Pons (tissue), 1 donor: Measurements from ENCODE around the gene FBXO46.
"Not testable (repeated sequence)": the region's sequence is repeated elsewhere in the genome, so short reads cannot be mapped to it uniquely, and the experiment has no call there.

Source experiments
- DNase-seq: peaks from one replicate; pipeline ENCODE4 v3.0.0-alpha.2; 2016; ENCODE audit warnings: low spot score

The FBXO46 gene

DNA sequence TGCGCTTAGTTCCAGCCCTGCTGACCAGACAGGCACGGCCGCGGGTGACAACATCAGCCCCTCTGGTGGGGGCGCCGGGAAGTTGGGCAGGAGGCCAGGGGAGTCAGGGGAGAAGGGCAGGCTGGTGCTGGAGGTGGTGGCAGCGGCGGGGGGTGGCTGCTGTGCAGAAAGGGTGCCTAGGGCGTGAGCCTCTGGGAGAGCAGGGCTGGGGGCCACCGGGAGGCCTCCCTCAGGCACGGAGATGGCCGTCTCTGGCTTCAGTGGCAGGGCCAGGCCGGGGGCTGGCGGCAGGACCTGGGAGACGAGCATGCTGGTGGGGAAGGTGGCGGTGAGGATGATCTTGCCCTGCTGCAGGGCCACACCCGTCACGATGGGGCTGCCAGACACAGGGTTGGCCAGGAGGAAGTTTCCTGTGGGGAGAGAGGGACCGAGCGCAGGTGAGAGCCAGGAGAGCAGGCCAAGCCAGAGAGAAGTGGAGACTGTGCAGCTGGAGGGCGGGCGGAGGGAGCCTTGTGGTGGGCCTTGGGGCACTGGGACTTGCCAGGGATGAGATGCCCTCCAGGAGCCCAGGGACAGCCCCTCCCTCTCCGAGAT is 35.1 kb upstream of the FBXO46 start:
- DNase-seq: no peak

DNA sequence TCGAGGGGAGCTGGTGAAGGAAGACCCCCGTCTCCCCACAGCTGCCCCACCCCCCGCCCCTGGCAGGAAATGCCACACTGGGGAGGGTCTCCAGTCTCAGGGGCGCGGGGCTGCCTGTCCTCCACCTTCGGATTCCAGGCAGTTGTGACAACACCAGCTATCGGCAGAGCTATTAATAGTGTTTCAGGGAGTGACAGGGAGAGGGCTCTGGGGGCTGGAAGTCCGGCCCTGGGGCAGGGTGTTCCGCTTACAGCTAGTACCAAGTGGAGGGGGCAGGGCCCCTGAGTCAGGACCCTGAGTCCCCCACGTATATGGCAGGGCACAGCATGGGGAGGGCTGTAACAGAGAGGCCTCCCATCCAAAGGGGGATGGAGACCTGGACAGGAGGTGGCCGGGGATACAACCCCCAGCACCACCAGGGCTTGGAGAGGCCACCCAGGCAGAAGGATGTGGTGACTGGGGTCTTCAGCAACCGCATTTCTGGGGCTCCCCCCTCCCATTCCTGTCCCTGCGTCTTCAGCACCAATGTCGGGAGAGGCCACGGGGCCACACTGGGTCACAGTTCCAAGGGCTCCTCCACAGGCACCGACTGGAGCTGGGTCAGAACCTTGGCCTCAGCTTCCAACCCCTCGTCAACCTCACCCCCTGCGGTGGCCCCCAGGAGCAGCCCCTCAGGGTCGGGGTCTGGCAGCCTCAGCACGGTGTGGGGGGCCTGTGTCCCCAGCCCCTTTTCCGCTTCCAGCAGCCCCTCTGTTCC is 34.4 kb upstream of the FBXO46 start:
- no peak for DNase-seq

DNA sequence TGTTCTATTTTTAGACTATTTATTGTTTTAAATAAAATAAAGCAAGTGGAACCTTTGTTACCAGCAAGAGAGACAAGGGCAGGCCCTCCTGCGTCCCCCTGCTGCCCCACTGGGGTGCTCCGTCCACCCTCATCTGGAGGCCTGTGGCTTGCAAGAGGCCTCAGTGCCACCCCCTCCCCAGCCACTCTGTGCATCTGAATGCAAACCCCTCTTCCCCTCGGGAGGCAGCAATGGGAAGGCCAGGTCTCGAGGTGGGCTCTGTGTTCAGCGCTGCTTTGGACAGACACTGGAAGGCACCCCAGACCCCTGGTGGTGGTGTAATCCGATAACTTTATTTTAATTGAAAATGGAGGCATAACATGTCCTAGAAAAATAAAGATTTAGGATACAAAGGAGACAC is 33.8 kb upstream of the FBXO46 start:
- no peak for DNase-seq

DNA sequence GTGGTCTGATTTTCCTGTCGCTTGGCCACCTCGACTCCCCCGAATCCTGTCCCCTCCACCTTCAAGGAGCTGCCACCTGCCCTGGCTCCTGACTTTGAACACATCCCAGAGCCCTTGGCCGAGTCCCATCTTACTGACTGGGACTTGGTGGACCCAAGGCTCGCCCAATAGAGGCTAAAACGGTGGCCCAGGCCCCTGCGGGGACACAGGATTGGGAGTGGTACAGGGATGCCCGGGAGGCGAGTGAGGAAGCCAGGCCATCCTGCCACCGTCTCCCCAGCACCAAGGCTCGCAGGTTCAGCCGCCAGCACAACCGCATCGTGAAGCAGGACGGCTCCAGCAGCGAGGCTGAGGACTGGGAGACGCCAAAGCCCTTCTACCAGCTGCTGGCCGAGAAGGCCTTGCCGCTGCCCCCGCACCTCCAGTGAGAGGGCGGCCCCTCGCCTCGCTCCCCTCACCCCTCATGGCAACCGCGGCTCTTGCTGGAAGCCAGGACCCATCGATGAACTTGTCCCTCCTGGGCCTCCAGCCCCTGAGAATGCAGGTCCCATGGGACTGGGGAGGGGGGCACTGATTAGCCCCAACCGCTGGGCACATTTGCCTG is 33.1 kb upstream of the FBXO46 start:
- DNase-seq: no peak

DNA sequence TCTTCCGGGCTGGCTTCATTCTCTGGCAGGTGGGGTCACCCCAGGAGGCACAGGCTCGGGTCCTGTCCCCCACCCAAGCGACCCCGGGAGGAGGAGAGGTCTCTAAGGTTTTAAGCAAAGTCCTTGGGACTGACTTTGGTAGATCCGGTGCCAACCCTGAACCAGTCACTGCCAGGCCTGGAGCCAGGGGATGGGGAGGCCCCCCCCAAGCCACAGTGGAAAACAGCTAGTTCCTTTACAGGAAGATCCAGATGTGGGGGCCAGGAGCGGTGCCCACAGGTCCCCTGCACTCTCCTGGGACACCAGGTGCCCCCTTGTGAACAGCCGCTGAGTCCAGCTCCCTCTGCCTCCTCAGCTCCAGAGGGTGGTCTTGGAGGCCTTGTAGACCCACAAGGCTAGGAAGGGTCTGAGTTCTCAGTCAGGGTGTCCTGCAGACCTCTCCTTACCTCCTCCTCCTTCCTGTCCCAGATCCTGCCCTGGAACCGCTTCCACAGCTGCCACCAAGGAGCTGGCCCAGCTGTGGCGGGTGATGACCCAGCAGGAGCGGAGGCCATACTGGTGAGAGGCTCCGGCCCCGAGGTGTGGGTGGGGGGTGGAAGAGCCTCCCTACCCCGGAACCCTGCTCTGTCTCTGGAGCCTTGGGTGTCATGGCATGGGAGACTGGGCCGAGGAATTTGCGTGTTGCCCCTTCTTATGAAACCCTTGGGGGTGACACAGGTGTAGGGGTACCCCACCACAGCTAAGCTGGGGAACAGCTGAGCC is 32.4 kb upstream of the FBXO46 start:
- no peak for DNase-seq

DNA sequence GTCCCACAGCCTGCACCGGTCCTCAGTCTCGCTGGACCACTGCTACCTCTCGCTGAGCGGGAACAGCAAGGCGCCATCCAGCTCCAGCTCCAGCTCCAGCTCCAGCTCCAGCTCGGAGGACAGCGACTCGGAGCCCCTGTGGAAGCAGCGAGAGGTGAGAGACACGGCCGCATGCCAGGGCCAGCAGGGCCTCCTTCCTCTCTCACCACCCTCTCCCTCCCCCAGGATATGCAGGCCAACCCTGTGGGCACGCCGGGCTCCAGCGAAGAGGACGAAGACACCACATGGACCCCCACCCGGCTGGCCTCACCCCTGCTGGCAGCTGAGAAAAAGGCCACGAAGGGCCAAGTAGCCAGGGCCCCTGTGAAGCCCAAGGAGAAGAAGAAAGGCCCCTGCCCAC is 31.0 kb upstream of the FBXO46 start:
- no peak for DNase-seq

DNA sequence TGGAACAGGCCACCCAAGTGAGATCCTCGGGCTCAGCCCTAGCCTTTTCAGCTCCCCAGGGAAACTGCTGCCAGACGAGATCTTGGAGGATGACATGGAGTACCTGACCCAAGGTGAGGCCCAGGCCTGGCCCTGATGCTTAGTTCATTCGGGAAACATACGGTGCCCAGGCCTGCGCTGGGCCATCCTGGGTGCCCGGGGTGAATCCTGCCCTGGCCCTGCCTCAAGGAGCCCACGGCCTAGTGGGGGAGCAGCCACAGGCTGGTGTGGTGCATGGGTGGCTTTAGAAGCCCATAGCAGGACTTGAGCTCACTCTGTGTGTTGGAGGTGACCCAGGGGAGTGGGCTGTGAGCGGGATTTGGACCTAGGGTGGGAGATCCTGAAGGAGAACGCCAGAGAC is 28.2 kb upstream of the FBXO46 start:
- no peak for DNase-seq

DNA sequence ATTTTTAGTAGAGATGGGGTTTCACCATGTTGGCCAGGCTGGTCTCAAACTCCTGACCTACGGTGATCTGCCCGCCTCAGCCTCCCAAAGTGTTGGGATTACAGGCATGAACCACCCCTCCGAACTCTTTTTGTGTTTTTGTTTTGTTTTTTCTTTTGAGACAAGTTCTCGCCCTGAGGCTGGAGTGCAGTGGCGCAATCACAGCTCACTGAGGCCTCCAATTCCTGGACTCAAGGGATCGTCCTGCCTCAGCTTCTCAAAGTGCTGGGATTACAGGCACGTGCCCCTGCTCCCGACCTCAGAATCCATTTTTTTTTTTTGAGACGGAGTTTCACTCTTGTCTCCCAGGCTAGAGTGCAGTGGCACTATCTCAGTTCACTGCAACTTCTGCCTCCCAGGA is 27.0 kb upstream of the FBXO46 start:
- DNase-seq: no peak

DNA sequence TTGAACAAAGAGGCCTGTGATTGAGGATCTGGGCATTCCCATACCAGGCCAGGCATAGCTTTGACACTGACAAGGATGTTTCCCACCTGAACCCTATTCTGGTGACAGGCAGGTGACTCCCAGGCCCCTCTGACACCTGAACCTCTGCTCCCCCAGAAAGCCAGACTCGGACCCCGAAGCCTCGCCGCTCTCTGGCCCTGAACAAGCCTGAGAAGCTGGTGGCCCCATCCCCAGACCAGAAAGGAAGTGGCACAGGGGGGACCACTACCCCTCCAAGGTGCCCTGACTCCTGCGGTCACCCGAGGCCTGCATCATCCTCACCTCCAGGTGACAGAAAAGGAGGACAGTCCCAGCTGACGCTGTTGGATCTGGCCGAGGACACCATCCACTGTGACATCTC is 23.6 kb upstream of the FBXO46 start:
- no peak for DNase-seq

DNA sequence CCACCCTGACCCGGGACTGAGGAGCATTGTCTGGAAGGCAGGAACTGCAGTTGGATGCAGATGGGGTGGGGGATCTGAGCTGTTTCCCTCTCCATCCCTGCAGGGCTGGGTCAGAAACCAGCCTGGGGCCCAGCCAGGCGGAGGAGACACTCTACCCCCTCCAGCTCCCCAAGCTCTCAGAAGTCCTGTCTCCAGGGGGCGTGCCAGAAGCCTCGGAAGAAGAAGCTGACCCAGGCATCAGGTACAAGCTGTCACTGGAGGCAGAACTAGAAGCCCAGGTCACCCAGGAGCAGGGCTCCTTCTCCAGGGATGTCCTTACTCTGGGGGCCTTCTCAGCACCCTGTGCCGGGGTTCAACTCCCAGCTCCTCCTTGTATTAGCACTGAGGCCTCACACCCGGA is 22.9 kb upstream of the FBXO46 start:
- no peak for DNase-seq

DNA sequence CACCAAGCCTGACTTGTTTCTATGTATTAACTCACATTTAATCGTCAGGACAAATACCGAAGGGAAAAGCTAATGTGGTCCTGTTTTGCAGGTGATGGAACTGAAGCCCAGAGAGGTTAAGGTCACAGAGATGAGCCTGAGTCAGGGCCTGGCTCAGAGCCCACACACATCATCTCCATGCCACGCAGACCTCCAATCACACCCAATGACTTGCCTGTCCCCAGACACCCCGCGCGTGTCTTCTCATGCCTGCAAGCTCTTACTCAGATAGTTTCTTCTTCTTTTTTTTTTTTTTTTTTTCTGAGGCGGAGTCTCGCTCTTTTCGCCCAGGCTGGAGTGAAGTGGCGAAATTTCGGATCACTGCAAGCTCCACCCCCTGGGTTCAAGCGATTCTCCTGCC is 21.9 kb upstream of the FBXO46 start:
- DNase-seq: no peak

DNA sequence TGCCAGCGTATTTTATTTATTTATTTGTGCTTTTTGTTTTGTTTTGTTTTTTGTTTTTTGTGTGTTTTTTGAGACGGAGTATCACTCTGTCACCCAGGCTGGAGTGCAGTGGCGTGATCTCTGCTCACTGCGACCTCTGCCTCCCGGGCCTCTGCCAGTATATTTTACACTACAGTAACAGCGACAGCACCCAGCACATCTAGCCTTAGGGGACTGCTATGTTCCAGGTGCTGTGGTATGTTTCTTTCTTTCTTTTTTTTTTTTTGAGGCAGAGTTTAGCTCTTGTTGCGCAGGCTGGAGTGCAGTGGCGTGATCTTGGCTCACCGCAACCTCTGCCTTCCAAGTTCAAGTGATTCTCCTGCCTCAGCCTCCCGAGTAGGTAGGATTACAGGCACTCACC is 20.8 kb upstream of the FBXO46 start:
- not testable (repeated sequence) for DNase-seq

DNA sequence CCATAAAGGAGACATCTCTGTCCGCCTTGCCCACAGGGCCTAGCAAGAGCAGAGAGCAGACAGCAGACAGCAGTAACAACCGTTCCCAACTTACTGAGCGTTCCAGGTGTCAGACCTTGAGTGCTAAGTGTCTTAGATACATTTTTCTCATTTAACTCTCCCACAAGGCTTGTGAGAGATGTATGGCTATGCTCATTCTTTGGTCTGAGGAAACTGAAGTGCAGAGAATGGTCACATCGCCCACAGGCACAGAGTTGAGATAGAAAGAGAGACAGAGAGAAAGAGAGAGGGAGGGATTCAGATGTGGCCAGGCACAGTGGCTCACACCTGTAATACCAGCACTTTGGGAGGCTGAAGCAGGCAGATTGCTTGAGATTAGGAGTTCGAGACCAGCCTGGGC is 16.8 kb upstream of the FBXO46 start:
- no peak for DNase-seq

DNA sequence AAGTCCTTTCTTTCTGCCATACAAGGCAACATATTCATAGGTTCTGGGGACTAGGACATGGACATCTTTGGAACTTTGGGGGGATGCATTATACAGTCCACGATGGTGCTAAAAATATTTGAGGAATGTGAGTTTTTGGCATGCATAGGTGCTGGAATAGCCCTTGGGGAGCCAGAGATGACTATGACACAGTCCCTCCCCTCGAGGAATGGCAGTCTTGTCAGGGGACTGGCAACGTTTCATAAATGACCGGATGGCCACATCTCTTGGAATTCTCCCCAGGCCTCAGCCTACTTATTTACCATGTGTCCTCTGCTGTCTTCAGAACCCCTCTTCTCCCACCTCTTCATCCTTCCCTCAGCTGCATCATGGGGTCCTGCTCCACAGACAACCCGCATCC is 16.2 kb upstream of the FBXO46 start:
- no peak for DNase-seq

DNA sequence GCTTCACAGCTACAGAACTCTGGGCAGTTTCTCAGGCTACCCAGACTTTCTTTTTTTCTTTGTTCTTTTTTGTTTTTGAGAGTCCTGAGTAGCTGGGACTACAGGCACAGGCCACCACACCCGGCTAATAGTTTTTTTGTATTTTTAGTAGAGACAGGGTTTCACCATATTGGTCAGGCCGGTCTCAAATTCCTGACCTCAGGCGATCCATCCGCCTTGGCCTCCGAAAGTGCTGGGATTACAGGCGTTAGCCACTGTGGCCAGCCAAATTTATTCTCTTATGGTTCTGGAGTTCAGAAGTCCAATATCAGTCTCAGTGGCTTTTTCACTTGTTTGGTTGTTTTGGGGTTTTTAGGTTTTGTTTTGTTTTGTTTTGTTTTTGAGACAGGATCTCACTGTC is 14.9 kb upstream of the FBXO46 start:
- DNase-seq: no peak

DNA sequence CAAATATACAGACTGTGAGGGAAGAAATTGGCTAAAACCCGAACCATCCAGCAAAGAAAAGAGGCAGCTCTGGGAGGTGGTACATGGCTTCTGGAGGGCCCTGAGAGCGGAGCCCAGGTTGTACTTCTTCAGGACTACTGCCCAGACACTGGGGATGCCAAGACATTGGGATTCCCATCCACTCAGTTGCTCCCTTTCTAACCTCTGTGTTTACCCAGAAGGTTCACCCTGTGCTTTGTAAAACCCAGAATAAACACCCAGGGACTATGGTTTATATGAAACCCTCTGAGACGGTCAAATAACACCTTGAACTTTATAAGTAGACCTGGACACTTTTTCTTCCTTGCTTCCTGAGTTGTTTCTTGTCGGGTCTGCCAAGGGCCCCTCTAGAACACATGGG is 12.3 kb upstream of the FBXO46 start:
- DNase-seq: no peak

DNA sequence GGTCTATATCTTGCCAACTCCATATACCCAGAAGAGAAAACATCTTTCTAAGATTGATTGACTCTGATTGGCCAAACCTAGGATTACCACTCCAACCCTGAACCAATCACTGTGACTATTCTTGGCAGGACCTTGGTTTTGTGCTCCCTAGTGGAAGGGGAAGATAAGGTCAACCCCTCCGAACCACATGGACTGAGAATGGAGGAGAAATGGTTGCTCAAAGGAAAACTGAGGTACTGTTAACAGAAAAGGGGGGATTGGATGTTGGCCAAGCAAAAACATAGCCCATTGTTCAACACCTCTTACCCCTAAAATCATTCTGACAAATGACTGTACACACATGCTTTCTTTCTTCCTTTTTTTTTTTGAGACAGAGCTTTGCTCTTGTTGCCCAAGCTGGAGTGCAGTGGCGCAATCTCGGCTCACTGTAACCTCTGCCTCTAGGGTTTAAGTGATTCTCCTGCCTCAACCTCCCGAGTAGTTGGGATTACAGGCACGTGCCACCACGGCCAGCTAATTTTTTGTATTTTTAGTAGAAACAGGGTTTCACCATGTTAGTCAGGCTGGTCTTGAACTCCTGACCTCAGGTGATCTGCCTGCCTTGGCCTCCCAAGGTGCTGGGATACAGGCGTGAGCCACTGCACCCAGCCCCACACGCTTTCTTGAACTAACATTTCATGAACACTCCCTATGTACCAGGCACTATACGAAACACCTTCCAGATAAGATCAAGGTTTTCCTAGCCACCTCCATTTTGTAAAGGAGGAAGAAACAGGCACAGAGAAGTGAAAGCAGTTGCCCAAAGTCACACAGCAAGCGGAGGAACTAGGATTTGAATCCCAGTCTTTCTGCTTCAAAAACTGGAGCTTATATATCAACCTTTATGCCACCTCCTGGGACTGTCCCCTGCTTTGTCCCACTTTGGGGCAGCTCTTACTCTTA is 9.1 kb upstream of the FBXO46 start:
- DNase-seq: no peak

DNA sequence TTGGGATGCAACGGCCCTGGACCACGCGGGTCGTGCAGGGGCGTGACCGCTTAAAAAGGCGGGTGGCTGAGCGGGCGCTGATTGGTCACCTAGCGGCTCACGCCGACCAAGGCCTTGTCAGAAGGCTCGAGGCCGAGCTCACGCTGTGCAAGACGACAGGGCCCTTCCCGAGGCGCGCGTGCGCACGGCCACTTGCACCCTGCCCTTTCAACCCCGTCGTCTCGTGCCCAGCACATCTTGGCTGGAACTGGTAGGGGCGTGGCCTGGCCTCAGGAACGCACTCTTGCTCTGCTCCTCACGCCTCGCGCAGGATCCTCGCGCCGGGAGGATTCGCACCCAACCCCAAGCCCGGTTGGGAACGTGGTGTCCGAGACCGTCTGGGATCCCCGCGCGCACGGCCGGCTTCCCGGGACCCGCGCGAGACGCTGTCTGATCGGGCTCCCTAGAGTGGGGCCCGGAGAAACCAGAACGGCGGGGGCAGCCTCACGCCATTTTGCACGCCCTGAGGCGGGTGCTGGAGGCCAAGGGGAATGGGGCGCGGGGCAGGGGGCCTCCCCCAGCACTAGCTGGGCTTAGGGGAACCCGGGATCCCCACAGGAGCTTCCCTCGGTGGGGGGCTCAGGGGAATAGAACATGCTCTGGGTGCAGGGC is 2.6 kb upstream of the FBXO46 start, which contains the start of gene MEIOSIN:
MEIOSIN (plus strand) TSS at position 280 of the 651 bp plus-strand sequence. CDS start 1,938 bp downstream, outside the sequence.
- no peak for DNase-seq

DNA sequence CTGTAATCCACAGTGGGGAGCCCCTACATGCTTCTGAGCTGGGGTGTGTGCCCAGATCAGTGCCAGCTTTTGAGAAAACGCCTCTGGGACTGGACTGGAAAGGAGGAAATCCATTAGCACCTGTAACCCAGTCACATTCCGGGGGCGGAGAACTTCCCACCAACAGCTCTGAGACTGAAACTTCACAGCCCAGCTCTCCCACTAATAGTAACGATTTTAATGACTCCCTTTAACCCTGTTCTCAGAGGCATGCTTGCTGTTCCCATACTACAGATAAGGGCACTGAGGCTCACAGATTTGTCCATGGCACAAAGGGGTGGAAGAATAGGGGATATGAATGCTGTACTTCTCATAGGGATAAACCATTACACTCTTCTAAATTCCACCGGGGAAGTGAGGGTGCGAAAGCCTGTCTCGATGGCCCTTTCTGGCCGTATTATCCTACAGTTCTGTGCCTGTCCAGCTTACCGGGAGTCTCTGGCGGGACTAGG is 851 bp downstream of the FBXO46 start:
- DNase-seq: no peak

DNA sequence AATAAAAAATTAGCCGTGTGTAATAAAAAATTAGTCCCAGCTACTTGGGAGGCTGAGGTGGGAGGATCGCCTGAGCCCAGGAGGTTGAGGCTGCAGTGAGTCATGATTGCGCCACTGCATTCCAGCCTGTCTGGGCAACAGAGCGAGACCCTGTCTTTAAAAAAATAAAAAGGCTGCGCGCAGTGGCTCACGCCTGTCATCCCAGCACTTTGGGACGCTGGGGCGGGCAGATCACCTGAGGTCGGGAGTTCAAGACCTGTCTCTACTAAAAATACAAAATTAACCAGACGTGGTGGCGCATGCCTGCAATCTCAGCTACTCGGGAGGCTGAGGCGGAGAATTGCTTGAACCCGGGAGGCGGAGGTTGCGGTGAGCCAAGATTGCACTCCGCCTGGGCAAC is 2.0 kb downstream of the FBXO46 start:
- not testable (repeated sequence) for DNase-seq

DNA sequence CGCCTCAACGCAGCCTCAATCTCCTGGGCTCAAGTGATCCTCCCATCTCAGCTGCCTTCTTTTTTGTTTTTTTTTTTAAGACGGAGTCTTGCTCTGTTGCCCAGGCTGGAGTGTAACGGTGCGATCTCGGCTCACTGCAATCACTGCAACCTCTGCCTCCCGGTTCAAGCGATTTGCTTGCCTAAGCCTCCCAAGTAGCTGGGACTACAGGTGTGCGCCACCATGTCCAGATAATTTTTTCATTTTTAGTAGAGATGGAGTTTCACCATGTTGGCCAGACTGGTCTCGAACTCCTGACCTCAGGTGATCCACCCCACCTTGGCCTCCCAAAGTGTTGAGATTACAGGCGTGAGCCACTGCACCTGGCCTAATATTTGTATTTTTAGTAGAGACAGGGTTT is 10.6 kb downstream of the FBXO46 start:
- DNase-seq: not testable (repeated sequence)
